Fibroblast of lung (primary cell): ENCODE data around the gene SLIT3. TPM values are rescaled to one million over a fixed set of nuclear protein-coding genes. Genes with fewer than 3 reads are reported as not detected.

Source experiments
- DNase-seq, 2 donors: peaks; one replicate each; pipeline versions ENCODE4 v3.0.0 to v3.0.0-alpha.2; 2010; ENCODE audit warnings: low read depth in 2 of 2
- H2AFZ ChIP-seq: 2 replicates; pipeline ENCODE4 v1.5.1; 2012; ENCODE audit warnings: low read length, control low read depth, inconsistent platforms
- H3K27ac ChIP-seq: 2 replicates; pipeline ENCODE4 v1.5.1; 2011; ENCODE audit warnings: low read length, control low read depth; ENCODE audit not compliant: insufficient read depth
- H3K27me3 ChIP-seq: 2 replicates; pipeline ENCODE4 v1.5.1; 2011; ENCODE audit warnings: mild to moderate bottlenecking, low read length; ENCODE audit not compliant: control insufficient read depth, insufficient read depth
- H3K36me3 ChIP-seq: 2 replicates; pipeline ENCODE4 v1.5.1; 2011; ENCODE audit warnings: low read length; ENCODE audit not compliant: control insufficient read depth, insufficient read depth
- H3K4me1 ChIP-seq: 2 replicates; pipeline ENCODE4 v1.5.1; 2011; ENCODE audit warnings: low read length; ENCODE audit not compliant: control insufficient read depth, insufficient read depth; ENCODE audit errors: extremely low read depth
- H3K4me2 ChIP-seq: 2 replicates; pipeline ENCODE4 v1.5.1; 2011; ENCODE audit warnings: low read length, control low read depth; ENCODE audit not compliant: insufficient read depth; ENCODE audit errors: extremely low read depth
- H3K4me3 ChIP-seq, 4 experiments: fragments of 200-600 bp in 1 of 4; sonication (generic) in 1 of 4; replicated peaks in 1 of 4; 2 replicates each; pipeline ENCODE4 v1.5.1; 2011 to 2016; ENCODE audit warnings: low read length in 4 of 4, low read depth in 3 of 4, mild to moderate bottlenecking in 3 of 4, control low read depth in 2 of 4, inconsistent platforms in 1 of 4, mixed read lengths in 1 of 4; ENCODE audit not compliant: insufficient read depth in 1 of 4; ENCODE audit errors: control extremely low read depth in 1 of 4
- H3K79me2 ChIP-seq: 2 replicates; pipeline ENCODE4 v1.5.1; 2012; ENCODE audit warnings: mild to moderate bottlenecking, low read length, inconsistent platforms; ENCODE audit not compliant: control insufficient read depth, insufficient read depth
- H3K9ac ChIP-seq: 2 replicates; pipeline ENCODE4 v1.5.1; 2011; ENCODE audit warnings: mild to moderate bottlenecking, low read length, control low read depth; ENCODE audit not compliant: insufficient read depth
- H3K9me3 ChIP-seq: 2 replicates; pipeline ENCODE4 v1.5.1; 2012; ENCODE audit warnings: low read depth, low read length; ENCODE audit not compliant: control insufficient read depth, insufficient read depth
- H4K20me1 ChIP-seq: 2 replicates; pipeline ENCODE4 v1.5.1; 2011; ENCODE audit warnings: low read length; ENCODE audit not compliant: control insufficient read depth, insufficient read depth; ENCODE audit errors: extremely low read depth
- CTCF ChIP-seq, 2 donors: IDR thresholded peaks in 1 of 2; conservative IDR thresholded peaks in 1 of 2; 1 replicate in 1 of 2; 2 replicates in 1 of 2; pipeline ENCODE4 v1.5.1; 2011 to 2012; ENCODE audit warnings: low read length in 2 of 2, control low read depth in 1 of 2, inconsistent platforms in 1 of 2, low read depth in 1 of 2, mild to moderate bottlenecking in 1 of 2
- EZH2 ChIP-seq: IDR thresholded peaks from 2 replicates; pipeline ENCODE4 v1.5.1; 2012; ENCODE audit warnings: low read length, control low read depth, mild to moderate bottlenecking; ENCODE audit errors: missing control alignments
- polyA plus RNA-seq, 2 donors: library from polyadenylated mRNA; depleted of rRNA in 1 of 2; stranded (reverse) in 1 of 2; unstranded in 1 of 2; fragments of >200 nt; gene quantifications; 2 replicates each; pipeline ENCODE4 v1.2.1, GENCODE V29; 2011 to 2012; ENCODE audit warnings: missing spikeins in 1 of 2
- total RNA-seq: library from RNA; depleted of rRNA; stranded (reverse); fragments of >200 nt; gene quantifications from 2 replicates; pipeline ENCODE4 v1.2.1, GENCODE V29; 2014

The SLIT3 gene
- total and polyA plus RNA-seq, 2 donors (not counting 1 experiment from before 2014, with no cell fraction given), result 1.6 to 4.6 TPM

DNA sequence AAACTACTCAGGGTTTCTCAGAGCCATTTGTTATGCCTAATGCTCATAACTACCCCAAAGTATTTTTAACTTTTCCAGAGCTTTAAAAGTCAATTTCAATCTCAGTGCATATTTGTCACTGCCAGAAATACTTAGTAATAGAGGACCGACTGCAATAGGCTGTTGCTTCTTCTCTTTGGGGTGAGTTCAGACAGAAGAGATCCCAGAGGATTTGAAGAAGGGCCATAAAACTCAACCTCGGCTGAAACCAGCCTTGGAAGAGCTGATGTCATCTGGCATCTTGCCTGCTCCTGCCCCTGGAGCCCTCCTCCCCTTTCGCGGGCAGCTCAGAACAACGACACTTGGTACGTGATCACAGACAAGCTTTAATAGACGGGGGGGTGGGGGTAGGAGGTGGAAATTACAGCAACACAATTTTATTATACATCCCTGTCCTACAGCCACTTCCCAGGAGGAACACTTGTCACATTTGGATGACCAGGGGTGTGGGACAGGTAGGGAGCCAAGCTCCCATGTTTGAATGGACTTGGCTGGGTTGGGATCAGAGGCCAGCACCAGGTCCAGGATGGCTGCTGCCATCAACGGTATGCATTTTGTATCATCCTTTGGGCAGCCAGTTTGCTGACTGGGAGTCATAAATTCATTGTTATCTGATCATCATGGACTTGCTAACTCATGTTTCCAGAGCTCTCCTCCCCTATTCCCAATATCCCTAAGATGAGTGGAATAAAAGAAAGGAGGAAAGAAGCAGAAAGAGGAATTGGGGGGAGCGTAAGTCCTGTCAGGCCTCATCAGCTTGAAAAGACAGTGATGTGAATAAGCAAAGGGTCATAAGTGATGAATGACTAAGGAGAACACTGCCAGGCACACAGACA lies 535.2 kb downstream of the SLIT3 start:
- DNase-seq, result peak in 1 of 2 donors; percentile 33

GRCh38 chr5:168765086-168765550 lies 535.8 kb downstream of the SLIT3 start:
- H3K9ac ChIP-seq, result no peak overlapping the region
- H3K4me3 ChIP-seq, result no peak overlapping the region
- H3K79me2 ChIP-seq, result no peaks in the 10 kb centered on the region
- H3K27me3 ChIP-seq, result no peaks in the 10 kb centered on the region
- H3K4me1 ChIP-seq, result no peaks in the 10 kb centered on the region
- H3K4me2 ChIP-seq, result no peak overlapping the region
- H3K36me3 ChIP-seq, result no peaks in the 10 kb centered on the region
- H2AFZ ChIP-seq, result no peak overlapping the region
- no peak for DNase-seq
- no peak overlapping the region for H3K27ac ChIP-seq
- no peaks in the 10 kb centered on the region for H4K20me1 ChIP-seq
- no peak for TF ChIP-seq EZH2
- TF ChIP-seq CTCF (conservative IDR thresholded peaks at IDR 0.05 in 1 of 2, IDR thresholded peaks at IDR 0.05 in 1 of 2; ENCODE audit: low read depth in 1 of 2, low read length in 2 of 2), result no peak
- no peaks in the 10 kb centered on the region for H3K9me3 ChIP-seq

More for the DNA sequence above, 535.2 kb downstream of the SLIT3 start:
- H3K79me2 ChIP-seq, result no peaks in the 10 kb centered on the region
- no peaks in the 10 kb centered on the region for H3K27me3 ChIP-seq
- H3K4me2 ChIP-seq, result no peak overlapping the region
- no peak overlapping the region for H3K9ac ChIP-seq
- no peak overlapping the region for H3K27ac ChIP-seq
- no peaks in the 10 kb centered on the region for H3K36me3 ChIP-seq
- no peak overlapping the region for H3K4me3 ChIP-seq
- TF ChIP-seq CTCF (conservative IDR thresholded peaks at IDR 0.05 in 1 of 2, IDR thresholded peaks at IDR 0.05 in 1 of 2; ENCODE audit: low read depth in 1 of 2, low read length in 2 of 2) (no peak), EZH2 (no peak)
- no peak overlapping the region for H2AFZ ChIP-seq
- no peaks in the 10 kb centered on the region for H3K4me1 ChIP-seq
- H3K9me3 ChIP-seq, result no peaks in the 10 kb centered on the region
- no peaks in the 10 kb centered on the region for H4K20me1 ChIP-seq

DNA sequence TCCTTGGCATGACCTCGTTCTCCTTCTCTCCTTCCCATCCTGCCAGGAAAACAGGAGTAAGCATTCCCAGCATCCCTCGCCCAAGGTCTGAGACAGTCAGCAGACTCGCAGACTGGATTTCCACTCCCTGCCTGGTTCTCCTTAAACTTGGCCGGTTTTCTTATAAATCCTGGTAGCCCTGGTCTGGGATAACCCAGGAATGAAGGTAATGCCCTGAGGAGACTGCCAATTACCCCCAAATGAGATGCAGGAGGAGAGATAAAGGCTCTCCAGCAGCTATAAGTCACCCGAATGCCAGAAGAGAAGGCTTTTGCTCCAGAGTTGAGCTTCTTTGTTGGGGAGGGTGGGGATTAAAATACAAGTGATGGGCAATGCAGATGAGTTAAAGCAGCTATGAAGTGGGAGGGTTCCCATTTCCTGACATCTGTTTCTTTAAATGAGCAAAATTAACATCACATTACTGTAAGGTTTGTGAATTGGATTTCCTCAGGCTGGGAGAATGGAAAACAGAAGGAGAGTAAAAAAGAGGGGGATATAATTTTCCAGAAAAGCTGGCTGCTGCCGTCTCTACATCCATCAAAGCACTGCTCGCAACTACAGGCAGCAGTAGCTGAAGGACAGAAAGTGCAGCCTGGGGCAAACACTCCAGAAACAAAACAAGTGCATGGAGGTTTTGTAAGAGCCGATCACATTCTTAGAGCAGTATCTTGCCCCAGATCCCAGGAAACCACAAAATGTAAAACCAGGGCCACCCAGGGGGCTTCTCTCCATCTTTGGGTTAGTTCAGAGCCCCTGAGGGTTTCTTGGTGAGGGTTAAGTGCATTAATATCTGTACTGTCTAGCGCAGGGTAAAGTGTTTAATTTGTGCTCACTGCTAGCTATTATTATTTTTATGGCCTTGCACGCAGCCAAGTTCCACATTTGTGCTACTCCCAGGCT lies 544.2 kb downstream of the SLIT3 start:
- Histone ChIP-seq H3K4me1 (no peaks in the 10 kb centered on the region), H3K36me3 (no peaks in the 10 kb centered on the region), H3K9ac (no peak overlapping the region)

More for the DNA sequence above, 544.2 kb downstream of the SLIT3 start:
- DNase-seq, result peak in 1 of 2 donors; percentile 3
- no peaks in the 10 kb centered on the region for H4K20me1 ChIP-seq
- TF ChIP-seq EZH2, result no peak
- TF ChIP-seq CTCF (conservative IDR thresholded peaks at IDR 0.05 in 1 of 2, IDR thresholded peaks at IDR 0.05 in 1 of 2; ENCODE audit: low read depth in 1 of 2, low read length in 2 of 2), result no peak
- H2AFZ ChIP-seq, result no peak overlapping the region
- no peaks in the 10 kb centered on the region for H3K27me3 ChIP-seq
- no peaks in the 10 kb centered on the region for H3K9me3 ChIP-seq
- H3K4me3 ChIP-seq, result no peak overlapping the region
- no peak overlapping the region for H3K27ac ChIP-seq
- H3K4me2 ChIP-seq, result no peak overlapping the region
- no peaks in the 10 kb centered on the region for H3K79me2 ChIP-seq
